Upper lobe of left lung (tissue), 4 donors: ENCODE measurements around the gene KRT80.
A peak's percentile ranks its signal among the peaks of the same experiment; 100 is the strongest.

Experiments
- POLR2A ChIP-seq, 4 donors: fragments of 450-650 bp; IDR thresholded peaks; one replicate each; pipeline ENCODE4 v1.5.1; 2016 to 2017; ENCODE audit warnings: antibody characterized with exemption in 4 of 4, mild to moderate bottlenecking in 2 of 4
- TF ChIP-seq, protein P1 (sequence below), 6 experiments: fragments of 450-650 bp in 4 of 6; fragments of 200-600 bp in 2 of 6; sonication (generic) in 2 of 6; IDR thresholded peaks; one replicate each; pipeline ENCODE4 v1.5.1; 2016 to 2019; ENCODE audit warnings: antibody characterized with exemption in 6 of 6

DNA sequence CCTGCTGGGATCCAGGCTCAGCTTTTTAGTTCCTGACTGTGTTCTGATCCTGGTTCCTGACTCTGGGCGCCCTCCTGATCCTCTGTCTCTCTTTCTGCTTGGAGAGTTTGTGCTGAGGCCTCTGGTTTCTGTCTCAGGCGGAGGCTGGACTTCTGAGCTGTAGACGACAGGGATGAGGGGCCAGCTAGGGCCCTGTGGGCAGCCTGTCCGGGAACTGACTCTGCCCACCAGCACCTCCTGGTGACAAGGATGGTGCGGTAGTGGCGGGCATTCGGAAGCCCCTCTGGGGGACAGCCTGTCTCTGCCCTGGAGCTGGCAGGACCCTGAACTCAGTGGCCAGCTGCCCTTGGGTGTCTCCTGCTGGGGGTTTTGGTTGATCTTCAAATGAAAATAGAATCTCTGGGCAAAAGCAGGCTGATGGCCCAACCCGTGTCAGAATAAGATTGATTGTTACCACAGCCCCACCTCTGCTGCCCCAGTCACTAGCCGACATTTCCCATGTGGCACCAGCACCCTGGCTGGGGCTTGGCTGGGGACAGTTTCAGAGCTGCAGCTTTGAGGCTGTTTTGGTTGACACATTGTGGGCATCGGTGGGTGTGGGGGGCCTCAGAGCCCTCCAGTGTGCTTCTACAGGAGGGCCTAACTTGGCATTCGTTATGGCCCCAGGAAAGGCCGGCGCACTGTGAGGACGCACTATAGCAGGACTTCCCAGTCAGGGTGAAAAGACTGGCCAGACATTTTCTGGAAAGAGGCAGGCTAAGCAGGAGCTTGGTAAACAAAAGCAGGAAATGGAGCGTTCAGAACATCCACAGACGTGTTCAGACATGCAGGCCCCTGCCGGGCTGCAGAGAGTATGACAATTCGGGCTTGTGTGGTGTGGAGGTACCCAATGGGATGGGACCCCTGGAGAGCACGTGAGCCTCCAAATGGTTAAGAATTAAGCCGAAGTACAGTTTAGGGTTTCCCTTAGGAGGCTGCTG is 16.2 kb downstream of the KRT80 start:
- TF ChIP-seq, protein P1, sequence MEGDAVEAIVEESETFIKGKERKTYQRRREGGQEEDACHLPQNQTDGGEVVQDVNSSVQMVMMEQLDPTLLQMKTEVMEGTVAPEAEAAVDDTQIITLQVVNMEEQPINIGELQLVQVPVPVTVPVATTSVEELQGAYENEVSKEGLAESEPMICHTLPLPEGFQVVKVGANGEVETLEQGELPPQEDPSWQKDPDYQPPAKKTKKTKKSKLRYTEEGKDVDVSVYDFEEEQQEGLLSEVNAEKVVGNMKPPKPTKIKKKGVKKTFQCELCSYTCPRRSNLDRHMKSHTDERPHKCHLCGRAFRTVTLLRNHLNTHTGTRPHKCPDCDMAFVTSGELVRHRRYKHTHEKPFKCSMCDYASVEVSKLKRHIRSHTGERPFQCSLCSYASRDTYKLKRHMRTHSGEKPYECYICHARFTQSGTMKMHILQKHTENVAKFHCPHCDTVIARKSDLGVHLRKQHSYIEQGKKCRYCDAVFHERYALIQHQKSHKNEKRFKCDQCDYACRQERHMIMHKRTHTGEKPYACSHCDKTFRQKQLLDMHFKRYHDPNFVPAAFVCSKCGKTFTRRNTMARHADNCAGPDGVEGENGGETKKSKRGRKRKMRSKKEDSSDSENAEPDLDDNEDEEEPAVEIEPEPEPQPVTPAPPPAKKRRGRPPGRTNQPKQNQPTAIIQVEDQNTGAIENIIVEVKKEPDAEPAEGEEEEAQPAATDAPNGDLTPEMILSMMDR (IDR thresholded peaks at IDR 0.05): peak in 5 of 6 experiments; percentile 18 to 57 (median 41)
- TF ChIP-seq POLR2A (IDR thresholded peaks at IDR 0.05): no peak
